NCI-H1105 (cell line): ENCODE data around the gene NME7.
"Not testable (repeated sequence)": the region's sequence is repeated elsewhere in the genome, so short reads cannot be mapped to it uniquely, and the experiment has no call there.

ENCODE experiments used
- DNase-seq: peaks from one replicate; lab custom pipeline; 2025; lab: John Stamatoyannopoulos, UW

Gene NME7

GRCh38 chr1:169234780-169235179 lies 132.8 kb downstream of the NME7 start:
- no peak for DNase-seq

GRCh38 chr1:169217636-169218035 lies 150.0 kb downstream of the NME7 start:
- DNase-seq, result no peak

- no peak for DNase-seq
Measured at GRCh38 chr1:169214598-169214997, 153.0 kb downstream of the NME7 start.

GRCh38 chr1:169212088-169212487 lies 155.5 kb downstream of the NME7 start:
- no peak for DNase-seq

- DNase-seq, result no peak
Measured at GRCh38 chr1:169207797-169208520, 159.6 kb downstream of the NME7 start.

- no peak for DNase-seq
Measured at GRCh38 chr1:169204157-169204556, 163.4 kb downstream of the NME7 start.

GRCh38 chr1:169202791-169203665 lies 164.6 kb downstream of the NME7 start:
- no peak for DNase-seq

- DNase-seq, result no peak
Measured at GRCh38 chr1:169201084-169201619, 166.4 kb downstream of the NME7 start.

GRCh38 chr1:169200319-169200718 lies 167.3 kb downstream of the NME7 start:
- no peak for DNase-seq

GRCh38 chr1:169196581-169196980 lies 171.0 kb downstream of the NME7 start:
- DNase-seq, result no peak

- DNase-seq, result no peak
Measured at GRCh38 chr1:169196161-169196560, 171.4 kb downstream of the NME7 start.

- no peak for DNase-seq
Measured at GRCh38 chr1:169193191-169193850, 174.3 kb downstream of the NME7 start.

- peak; percentile 3 for DNase-seq
Measured at GRCh38 chr1:169186106-169186505, 181.5 kb downstream of the NME7 start.

GRCh38 chr1:169184812-169185211 lies 182.8 kb downstream of the NME7 start:
- peak; percentile 0 for DNase-seq

- no peak for DNase-seq
Measured at GRCh38 chr1:169180174-169180573, 187.4 kb downstream of the NME7 start.

GRCh38 chr1:169179431-169179830 lies 188.2 kb downstream of the NME7 start:
- not testable (repeated sequence) for DNase-seq

GRCh38 chr1:169175461-169175860 lies 192.1 kb downstream of the NME7 start:
- DNase-seq, result no peak

GRCh38 chr1:169163059-169163458 lies 204.5 kb downstream of the NME7 start:
- DNase-seq, result no peak

- DNase-seq, result no peak
Measured at GRCh38 chr1:169161496-169162194, 206.0 kb downstream of the NME7 start.

- no peak for DNase-seq
Measured at GRCh38 chr1:169160845-169161495, 206.6 kb downstream of the NME7 start.

- DNase-seq, result no peak
Measured at GRCh38 chr1:169156580-169156979, 211.0 kb downstream of the NME7 start.
